GM10266 (cell line): Measurements from ENCODE around the gene EXOC6.
A peak's percentile ranks its signal among the peaks of the same experiment; 100 is the strongest.
"Not testable (repeated sequence)": the region's sequence is repeated elsewhere in the genome, so short reads cannot be mapped to it uniquely, and the experiment has no call there.

ENCODE experiments used
- DNase-seq: peaks from one replicate; pipeline ENCODE4 v3.0.0; 2012; ENCODE audit errors: extremely low spot score
- CTCF ChIP-seq: IDR thresholded peaks from 2 replicates; pipeline ENCODE4 v1.5.1; 2012; ENCODE audit warnings: mild to moderate bottlenecking, low read depth; ENCODE audit not compliant: control insufficient read depth, insufficient read depth; ENCODE audit errors: missing control alignments

EXOC6 gene

GRCh38 chr10:92937876-92938275 lies 89.6 kb downstream of the EXOC6 start:
- TF ChIP-seq CTCF: no peak
- no peak for DNase-seq

GRCh38 chr10:92938841-92939240 lies 90.5 kb downstream of the EXOC6 start:
- DNase-seq: no peak
- no peak for TF ChIP-seq CTCF

- no peak for TF ChIP-seq CTCF
- no peak for DNase-seq
Measured at GRCh38 chr10:92942226-92942625, 93.9 kb downstream of the EXOC6 start.

GRCh38 chr10:92946491-92946890 lies 98.2 kb downstream of the EXOC6 start:
- DNase-seq: no peak
- TF ChIP-seq CTCF: no peak

GRCh38 chr10:92952573-92952972 lies 104.3 kb downstream of the EXOC6 start:
- DNase-seq: not testable (repeated sequence)

- DNase-seq: no peak
- TF ChIP-seq CTCF: no peak
Measured at GRCh38 chr10:92957223-92958010, 109.1 kb downstream of the EXOC6 start.

- no peak for DNase-seq
- TF ChIP-seq CTCF: no peak
Measured at GRCh38 chr10:92961638-92962037, 113.3 kb downstream of the EXOC6 start.

GRCh38 chr10:92965314-92965713 lies 117.0 kb downstream of the EXOC6 start:
- peak; percentile 27 for DNase-seq

More at GRCh38 chr10:92965314-92965713, 117.0 kb downstream of the EXOC6 start:
- peak; percentile 56 for TF ChIP-seq CTCF
